ENCODE measurements around the gene ZNF559.

The ZNF559 gene

GRCh38 chr19:9296336-9296735 lies 27.6 kb upstream of the ZNF559 start:
- no peaks in the 10 kb centered on the region for H3K27me3 ChIP-seq (ENCODE audit: control insufficient read depth, insufficient read depth, low read length)
- H3K36me3 ChIP-seq (ENCODE audit: control insufficient read depth, insufficient read depth, low read length) = peaks cover 4% of the 10 kb centered on the region
- no peak for TF ChIP-seq CTCF (IDR thresholded peaks at IDR 0.05)
- no peak overlapping the region for H3K27ac ChIP-seq
- no peak overlapping the region for H3K4me2 ChIP-seq (ENCODE audit: low read length)
- no peak overlapping the region for H3K9ac ChIP-seq
- no peak overlapping the region for H2AFZ ChIP-seq
- peaks cover 2% of the 10 kb centered on the region for H3K9me3 ChIP-seq (ENCODE audit: control insufficient read depth, low read length)
- no peaks in the 10 kb centered on the region for H3K4me1 ChIP-seq
- H3K4me3 ChIP-seq (ENCODE audit: low read depth, low read length) = no peak overlapping the region
- no peaks in the 10 kb centered on the region for H3K79me2 ChIP-seq

- no peak for TF ChIP-seq CTCF (IDR thresholded peaks at IDR 0.05)
- H3K27me3 ChIP-seq (ENCODE audit: control insufficient read depth, insufficient read depth, low read length) = no peaks in the 10 kb centered on the region
- H3K9ac ChIP-seq = no peak overlapping the region
- H3K9me3 ChIP-seq (ENCODE audit: control insufficient read depth, low read length) = no peaks in the 10 kb centered on the region
- H3K36me3 ChIP-seq (ENCODE audit: control insufficient read depth, insufficient read depth, low read length) = no peaks in the 10 kb centered on the region
- H3K4me3 ChIP-seq (ENCODE audit: low read depth, low read length) = no peak overlapping the region
- no peak overlapping the region for H3K27ac ChIP-seq
- no peaks in the 10 kb centered on the region for H3K79me2 ChIP-seq
- H3K4me1 ChIP-seq = no peaks in the 10 kb centered on the region
- H3K4me2 ChIP-seq (ENCODE audit: low read length) = no peak overlapping the region
- no peak overlapping the region for H2AFZ ChIP-seq
Observed at GRCh38 chr19:9306443-9306842, 17.5 kb upstream of the ZNF559 start.

- no peaks in the 10 kb centered on the region for H3K36me3 ChIP-seq (ENCODE audit: control insufficient read depth, insufficient read depth, low read length)
- H3K9ac ChIP-seq = no peak overlapping the region
- H3K27me3 ChIP-seq (ENCODE audit: control insufficient read depth, insufficient read depth, low read length) = no peaks in the 10 kb centered on the region
- peak overlapping the region; percentile 68 for H3K4me2 ChIP-seq (ENCODE audit: low read length)
- peak overlapping the region; percentile 99 for H2AFZ ChIP-seq
- no peaks in the 10 kb centered on the region for H3K4me1 ChIP-seq
- no peaks in the 10 kb centered on the region for H3K79me2 ChIP-seq
- no peaks in the 10 kb centered on the region for H3K9me3 ChIP-seq (ENCODE audit: control insufficient read depth, low read length)
- no peak overlapping the region for H3K27ac ChIP-seq
- peak overlapping the region; percentile 76 for H3K4me3 ChIP-seq (ENCODE audit: low read depth, low read length)
- no peak for TF ChIP-seq CTCF (IDR thresholded peaks at IDR 0.05)
Observed at GRCh38 chr19:9308091-9308770, 15.7 kb upstream of the ZNF559 start.

- Histone ChIP-seq H3K4me1 (no peaks in the 10 kb centered on the region), H3K36me3 (ENCODE audit: control insufficient read depth, insufficient read depth, low read length) (no peaks in the 10 kb centered on the region), H2AFZ (peak within 1 kb of the TSS; percentile 99), H3K79me2 (no peaks in the 10 kb centered on the region), H3K4me2 (ENCODE audit: low read length) (peak within 1 kb of the TSS; percentile 68), H3K9me3 (ENCODE audit: control insufficient read depth, low read length) (no peaks in the 10 kb centered on the region), H3K27me3 (ENCODE audit: control insufficient read depth, insufficient read depth, low read length) (no peaks in the 10 kb centered on the region), H3K27ac (peak within 1 kb of the TSS; percentile 89), H3K9ac (peak within 1 kb of the TSS; percentile 75), H3K4me3 (ENCODE audit: low read depth, low read length) (peak within 1 kb of the TSS; percentile 76)
- TF ChIP-seq CTCF (IDR thresholded peaks at IDR 0.05) = no peak
Observed at GRCh38 chr19:9309139-9309973, 14.6 kb upstream of the ZNF559 start, which contains the start of gene ZNF699. ZNF699 (minus strand) TSS chr19:9309838; CDS start chr19:9305119, 4,719 bp downstream.
